ENCODE data around the gene ALKBH8. TPM values are rescaled to one million over a fixed set of nuclear protein-coding genes. Genes with fewer than 3 reads are reported as not detected.

The ALKBH8 gene
- total and polyA plus RNA-seq, 2 of the 8 experiments (the other 6 are each of a cell fraction or from before 2014, with no cell fraction given) = 3.6 to 11.9 TPM

- POLR2A ChIA-PET (ENCODE audit: partially characterized antibody) = no interaction called here
- no peak overlapping the region for H3K56ac ChIP-seq (replicated peaks; ENCODE audit: insufficient read length, low read depth, low read length)
- H3K23me2 ChIP-seq (ENCODE audit: low read depth, low read length) = no peaks in the 10 kb centered on the region
- no peaks in the 10 kb centered on the region for H3K79me1 ChIP-seq (ENCODE audit: low read depth, low read length)
- FAIRE-seq = no peak
- H3K23ac ChIP-seq (ENCODE audit: insufficient read length) = no peak overlapping the region
- H2BK120ac ChIP-seq (replicated peaks; ENCODE audit: low read depth, low read length) = no peak overlapping the region
- no peak overlapping the region for H4K91ac ChIP-seq (replicated peaks; ENCODE audit: insufficient read length, low read length)
- no peak overlapping the region for H3K4me3 ChIP-seq (ENCODE audit: extremely low read depth in 1 of 4, insufficient read depth in 2 of 4, low read depth in 3 of 4, low read length in 4 of 4)
- H2AK5ac ChIP-seq (ENCODE audit: low read depth, low read length) = no peak overlapping the region; the same call in 1 of the 2 replicates
- no peak overlapping the region for H3K27ac ChIP-seq (ENCODE audit: low read depth, low read length)
- H2BK15ac ChIP-seq (ENCODE audit: low read length) = no peak overlapping the region
- no peaks in the 10 kb centered on the region for H3K36me3 ChIP-seq (ENCODE audit: control insufficient read depth in 2 of 4, insufficient read depth in 4 of 4, low read length in 3 of 4)
- 86% methylated on average over 3 of the region's 3 CpGs; no CpG with 5 or more reads in 1 of the 2 experiments for WGBS, 2 experiments (ENCODE audit: extremely low coverage in 1 of 2, insufficient coverage in 1 of 2, insufficient read length in 1 of 2, insufficient replicate concordance in 2 of 2, low coverage in 1 of 2, low lambda C conversion rate in 2 of 2, missing lambda C conversion rate in 1 of 2)
- no peak overlapping the region for H3K4me2 ChIP-seq (ENCODE audit: insufficient read depth in 1 of 2, low read depth in 2 of 2, low read length in 2 of 2)
- H3K27me3 ChIP-seq (replicated peaks in 1 of 4; ENCODE audit: control insufficient read depth in 3 of 4, extremely low read depth in 1 of 4, insufficient read depth in 3 of 4, low read length in 3 of 4) = peaks cover 0 to 6% (median 5%) of the 10 kb centered on the region in 4 experiments; a peak in 4 of 7 replicates
- H4K5ac ChIP-seq (ENCODE audit: insufficient read length, low read depth, low read length) = no peak overlapping the region
- no peak overlapping the region for H2BK20ac ChIP-seq (ENCODE audit: low read length)
- H2BK5ac ChIP-seq (ENCODE audit: low read depth, low read length) = no peak overlapping the region
- peaks cover 0 to 4% (median 0%) of the 10 kb centered on the region in 4 experiments; a peak in 1 of 7 replicates for H3K4me1 ChIP-seq (replicated peaks in 1 of 4; ENCODE audit: control insufficient read depth in 3 of 4, insufficient read depth in 4 of 4, low read length in 3 of 4)
- H4K20me1 ChIP-seq (replicated peaks in 1 of 2; ENCODE audit: control insufficient read depth in 1 of 2, insufficient read depth in 2 of 2, low read length in 2 of 2) = no peaks in the 10 kb centered on the region
- H3K4ac ChIP-seq (replicated peaks; ENCODE audit: insufficient read length, low read depth, low read length) = no peak overlapping the region
- no peak overlapping the region for H2AFZ ChIP-seq (ENCODE audit: low read length)
- CTCF ChIA-PET (ENCODE audit: partially characterized antibody) = interaction anchor here (0.6 to 25.0 kb wide), 8 partner anchors 11 to 1496 kb away, joined by 3 to 398 read pairs (median 4); no protein-coding TSS in a partner anchor
- no peak overlapping the region for H3K18ac ChIP-seq (ENCODE audit: extremely low read depth, low read length)
- DNase-seq (ENCODE audit: low read depth in 1 of 2, low spot score in 2 of 2) = no peak
- no peak overlapping the region for H4K8ac ChIP-seq (ENCODE audit: extremely low read depth, insufficient read depth, low read length)
- H3K79me2 ChIP-seq (ENCODE audit: control insufficient read depth in 1 of 2, insufficient read depth in 2 of 2, low read length in 2 of 2) = no peaks in the 10 kb centered on the region
- H2BK12ac ChIP-seq (ENCODE audit: low read depth, low read length) = no peak overlapping the region
- H3K14ac ChIP-seq (ENCODE audit: insufficient read length) = no peak overlapping the region
- H3K9ac ChIP-seq (replicated peaks in 1 of 4; ENCODE audit: extremely low read depth in 1 of 4, low read depth in 3 of 4, low read length in 3 of 4) = no peak overlapping the region
- no peaks in the 10 kb centered on the region for H3K9me3 ChIP-seq (ENCODE audit: insufficient read depth in 2 of 2, low read depth in 1 of 2, low read length in 1 of 2)
- no peak for TF ChIP-seq KDM1A (IDR thresholded peaks at IDR 0.05; ENCODE audit: borderline replicate concordance, low read length)
- no peak for TF ChIP-seq CEBPB (IDR thresholded peaks at IDR 0.05; ENCODE audit: low read depth, low read length)
- TF ChIP-seq RNF2 (IDR thresholded peaks at IDR 0.05; ENCODE audit: borderline replicate concordance, low read depth, low read length, missing control alignments, poor library complexity, severe bottlenecking) = no peak
- TF ChIP-seq CBX8 (IDR thresholded peaks at IDR 0.05; ENCODE audit: borderline replicate concordance, low read depth, low read length) = no peak
- TF ChIP-seq JUND (IDR thresholded peaks at IDR 0.05; ENCODE audit: low read length) = no peak
- TF ChIP-seq EZH2 (IDR thresholded peaks at IDR 0.05; ENCODE audit: low read depth, low read length, severe bottlenecking) = no peak
- TF ChIP-seq BACH1 (IDR thresholded peaks at IDR 0.05; ENCODE audit: low read length) = no peak
- no peak for TF ChIP-seq KDM4A (IDR thresholded peaks at IDR 0.05; ENCODE audit: low read depth, low read length, severe bottlenecking)
- no peak for TF ChIP-seq POU5F1 (IDR thresholded peaks at IDR 0.05; ENCODE audit: low read depth, low read length)
- TF ChIP-seq E2F6 (IDR thresholded peaks at IDR 0.05) = no peak
- no peak for TF ChIP-seq EGR1 (IDR thresholded peaks at IDR 0.05; ENCODE audit: borderline replicate concordance, low read depth, low read length)
- no peak for TF ChIP-seq JUN (IDR thresholded peaks at IDR 0.05; ENCODE audit: low read depth, low read length)
Observed at GRCh38 chr11:107583629-107584195, 18.2 kb upstream of the ALKBH8 start.
